HCT116 (cell line): ENCODE measurements around the gene RNF41.
A peak's percentile ranks its signal among the peaks of the same experiment; 100 is the strongest.

Experiments used
- CBX3 ChIP-seq: IDR thresholded peaks from 2 replicates; pipeline ENCODE4 v1.6.1; 2012; ENCODE audit warnings: low read depth
- EZH2 ChIP-seq: fragments of 200-600 bp; sonication (generic); IDR thresholded peaks from 2 replicates; pipeline ENCODE4 v1.6.1; 2017; ENCODE audit warnings: antibody characterized with exemption, mixed run types
- EZH2phosphoT487 ChIP-seq: fragments of 200-600 bp; IDR thresholded peaks from 2 replicates; pipeline ENCODE4 v1.6.1; 2018; ENCODE audit warnings: antibody characterized with exemption, borderline replicate concordance
- JUND ChIP-seq: IDR thresholded peaks from 2 replicates; pipeline ENCODE4 v1.6.1; 2012
- POLR2A ChIP-seq: IDR thresholded peaks from 2 replicates; pipeline ENCODE4 v1.7.0; 2011; ENCODE audit warnings: borderline replicate concordance; ENCODE audit not compliant: insufficient read depth, insufficient read length; ENCODE audit errors: extremely low read depth
- POLR2AphosphoS5 ChIP-seq: IDR thresholded peaks from 2 replicates; pipeline ENCODE4 v1.6.1; 2011; ENCODE audit warnings: mild to moderate bottlenecking, low read depth, low read length, moderate library complexity
- RAD21 ChIP-seq: IDR thresholded peaks from 2 replicates; pipeline ENCODE4 v1.6.1; 2012; ENCODE audit warnings: low read depth, mild to moderate bottlenecking
- ZFX ChIP-seq: fragments of 450-650 bp; IDR thresholded peaks from 2 replicates; pipeline ENCODE4 v1.6.1; 2017
- TF ChIP-seq, protein P1 (sequence below), 3 experiments: fragments of 200-600 bp in 1 of 3; sonication (generic) in 1 of 3; IDR thresholded peaks in 2 of 3; conservative IDR thresholded peaks in 1 of 3; 2 replicates each; pipeline ENCODE4 v1.5.1; 2012 to 2017; ENCODE audit warnings: low read depth in 2 of 3, low read length in 2 of 3, antibody characterized with exemption in 1 of 3, borderline replicate concordance in 1 of 3, control low read depth in 1 of 3, mild to moderate bottlenecking in 1 of 3, mixed read lengths in 1 of 3, mixed run types in 1 of 3, moderate library complexity in 1 of 3; ENCODE audit not compliant: insufficient read depth in 1 of 3
- TF ChIP-seq, protein P2 (sequence below): IDR thresholded peaks from 2 replicates; pipeline ENCODE4 v1.6.1; 2012

DNA sequence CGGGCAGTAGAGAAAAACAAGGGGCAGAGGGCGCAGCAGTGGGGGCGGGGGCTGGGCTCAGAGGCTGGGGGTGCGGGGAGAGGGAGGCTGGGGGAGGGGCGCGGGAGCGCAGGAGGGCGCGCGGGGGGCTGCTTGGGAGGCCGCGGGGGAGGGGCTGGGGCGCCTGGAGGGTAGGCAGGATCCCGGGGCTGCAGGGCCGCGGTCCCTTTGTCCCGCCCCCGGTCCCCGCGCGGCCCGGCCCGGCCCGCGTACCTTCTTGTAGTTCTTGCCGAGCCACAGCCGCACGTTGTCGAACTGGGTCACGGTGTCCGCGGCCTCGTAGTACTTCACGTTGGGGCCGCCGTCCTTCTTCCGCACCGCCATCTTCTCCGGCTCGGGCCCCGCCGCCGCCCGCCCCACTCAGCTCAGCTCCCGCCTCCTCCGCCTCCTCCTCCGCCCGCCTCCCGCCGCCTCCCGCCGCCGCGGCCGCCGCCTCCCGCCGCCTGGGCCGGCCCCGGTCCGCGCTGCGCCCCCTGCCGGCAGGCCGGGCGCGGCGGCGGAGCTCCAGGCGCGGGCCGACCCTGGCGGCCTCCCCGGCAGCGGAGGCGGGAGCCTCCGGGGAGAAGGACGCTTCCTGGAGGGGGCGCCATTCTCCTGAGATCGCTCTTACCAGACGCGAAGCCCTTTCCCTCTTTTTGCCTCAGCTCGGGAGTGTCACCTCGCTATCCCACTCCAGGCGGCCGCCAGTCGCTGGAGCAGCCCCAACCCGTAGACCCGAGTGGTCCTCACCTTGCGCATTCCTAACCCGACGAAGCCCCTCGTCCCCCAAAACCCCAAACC is 32.4 kb downstream of the RNF41 start, which contains the start of gene SMARCC2:
- TF ChIP-seq, protein P1, sequence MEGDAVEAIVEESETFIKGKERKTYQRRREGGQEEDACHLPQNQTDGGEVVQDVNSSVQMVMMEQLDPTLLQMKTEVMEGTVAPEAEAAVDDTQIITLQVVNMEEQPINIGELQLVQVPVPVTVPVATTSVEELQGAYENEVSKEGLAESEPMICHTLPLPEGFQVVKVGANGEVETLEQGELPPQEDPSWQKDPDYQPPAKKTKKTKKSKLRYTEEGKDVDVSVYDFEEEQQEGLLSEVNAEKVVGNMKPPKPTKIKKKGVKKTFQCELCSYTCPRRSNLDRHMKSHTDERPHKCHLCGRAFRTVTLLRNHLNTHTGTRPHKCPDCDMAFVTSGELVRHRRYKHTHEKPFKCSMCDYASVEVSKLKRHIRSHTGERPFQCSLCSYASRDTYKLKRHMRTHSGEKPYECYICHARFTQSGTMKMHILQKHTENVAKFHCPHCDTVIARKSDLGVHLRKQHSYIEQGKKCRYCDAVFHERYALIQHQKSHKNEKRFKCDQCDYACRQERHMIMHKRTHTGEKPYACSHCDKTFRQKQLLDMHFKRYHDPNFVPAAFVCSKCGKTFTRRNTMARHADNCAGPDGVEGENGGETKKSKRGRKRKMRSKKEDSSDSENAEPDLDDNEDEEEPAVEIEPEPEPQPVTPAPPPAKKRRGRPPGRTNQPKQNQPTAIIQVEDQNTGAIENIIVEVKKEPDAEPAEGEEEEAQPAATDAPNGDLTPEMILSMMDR (IDR thresholded peaks at IDR 0.05 in 2 of 3, conservative IDR thresholded peaks at IDR 0.05 in 1 of 3; ENCODE audit: borderline replicate concordance in 1 of 3, insufficient read depth in 1 of 3, low read depth in 2 of 3, low read length in 2 of 3), result peak; percentile 65 to 70 (median 65)
- TF ChIP-seq JUND, result no peak
- peak; percentile 52 for TF ChIP-seq ZFX
- TF ChIP-seq POLR2AphosphoS5, result peak; percentile 69
- peak; percentile 54; the same call in 1 of the 2 replicates for TF ChIP-seq RAD21
- TF ChIP-seq CBX3, result no peak; the same call in 1 of the 2 replicates
- no peak for TF ChIP-seq POLR2A
- TF ChIP-seq EZH2phosphoT487, result no peak
- TF ChIP-seq EZH2, result no peak
- TF ChIP-seq, protein P2, sequence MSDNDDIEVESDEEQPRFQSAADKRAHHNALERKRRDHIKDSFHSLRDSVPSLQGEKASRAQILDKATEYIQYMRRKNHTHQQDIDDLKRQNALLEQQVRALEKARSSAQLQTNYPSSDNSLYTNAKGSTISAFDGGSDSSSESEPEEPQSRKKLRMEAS, result no peak; the same call in 1 of the 2 replicates
